Skeletal muscle satellite cell (primary cell): ENCODE measurements around the gene NDOR1. TPM values are rescaled to one million over a fixed set of nuclear protein-coding genes. Genes with fewer than 3 reads are reported as not detected.

ENCODE experiments used
- H3K27me3 ChIP-seq: 2 replicates; pipeline ENCODE4 v1.7.0; 2013; ENCODE audit warnings: low read length; ENCODE audit not compliant: control insufficient read depth, insufficient read depth
- H3K36me3 ChIP-seq: 2 replicates; pipeline ENCODE4 v1.7.0; 2013; ENCODE audit warnings: mild to moderate bottlenecking, control low read depth, low read length; ENCODE audit not compliant: insufficient read depth
- H3K4me1 ChIP-seq: 2 replicates; pipeline ENCODE4 v1.7.0; 2013; ENCODE audit warnings: low read length; ENCODE audit not compliant: control insufficient read depth, insufficient read depth
- H3K4me2 ChIP-seq: 2 replicates; pipeline ENCODE4 v1.7.0; 2013; ENCODE audit warnings: mild to moderate bottlenecking, low read length
- H3K4me3 ChIP-seq: 2 replicates; pipeline ENCODE4 v1.7.0; 2013; ENCODE audit warnings: low read length
- H3K9ac ChIP-seq: 2 replicates; pipeline ENCODE4 v1.7.0; 2013; ENCODE audit warnings: mild to moderate bottlenecking, low read depth, low read length, moderate library complexity
- H3K9me3 ChIP-seq: replicated peaks from 2 replicates; pipeline ENCODE4 v1.7.0; 2013; ENCODE audit warnings: mild to moderate bottlenecking, control low read depth, low read length
- small RNA-seq: library from RNA; depleted of rRNA; stranded (forward); fragments of <200 nt; gene quantifications from one replicate; pipeline ENCODE3, GENCODE V24; 2012

NDOR1 gene

GRCh38 chr9:137262909-137263285 is 57.4 kb downstream of the NDOR1 start:
- H3K9me3 ChIP-seq, result no peaks in the 10 kb centered on the region
- H3K27me3 ChIP-seq, result no peaks in the 10 kb centered on the region
- no peak overlapping the region for H3K4me3 ChIP-seq
- peaks cover 48% of the 10 kb centered on the region for H3K36me3 ChIP-seq
- no peak overlapping the region for H3K4me2 ChIP-seq
- peaks cover 2% of the 10 kb centered on the region for H3K4me1 ChIP-seq
- no peak overlapping the region for H3K9ac ChIP-seq

- Histone ChIP-seq H3K4me2 (no peak overlapping the region), H3K9ac (no peak overlapping the region), H3K9me3 (no peaks in the 10 kb centered on the region), H3K36me3 (peaks cover 50% of the 10 kb centered on the region), H3K4me3 (no peak overlapping the region), H3K4me1 (peaks cover 2% of the 10 kb centered on the region), H3K27me3 (no peaks in the 10 kb centered on the region)
These were observed 58.0 kb downstream of the NDOR1 start for GRCh38 chr9:137263506-137263905.

GRCh38 chr9:137264067-137264466 is 58.6 kb downstream of the NDOR1 start:
- Histone ChIP-seq H3K36me3 (peaks cover 50% of the 10 kb centered on the region), H3K4me2 (no peak overlapping the region), H3K4me3 (no peak overlapping the region), H3K4me1 (peaks cover 5% of the 10 kb centered on the region), H3K27me3 (no peaks in the 10 kb centered on the region), H3K9me3 (no peaks in the 10 kb centered on the region), H3K9ac (no peak overlapping the region)

- no peak overlapping the region for H3K9ac ChIP-seq
- no peak overlapping the region for H3K4me3 ChIP-seq
- no peaks in the 10 kb centered on the region for H3K9me3 ChIP-seq
- H3K27me3 ChIP-seq, result no peaks in the 10 kb centered on the region
- H3K36me3 ChIP-seq, result peaks cover 56% of the 10 kb centered on the region
- peaks cover 5% of the 10 kb centered on the region for H3K4me1 ChIP-seq
- no peak overlapping the region for H3K4me2 ChIP-seq
These were observed 60.1 kb downstream of the NDOR1 start for GRCh38 chr9:137265496-137266161.

GRCh38 chr9:137266162-137266527 is 60.6 kb downstream of the NDOR1 start:
- H3K9me3 ChIP-seq, result no peaks in the 10 kb centered on the region
- no peak overlapping the region for H3K4me2 ChIP-seq
- H3K36me3 ChIP-seq, result peaks cover 59% of the 10 kb centered on the region
- no peaks in the 10 kb centered on the region for H3K27me3 ChIP-seq
- H3K9ac ChIP-seq, result no peak overlapping the region
- peaks cover 5% of the 10 kb centered on the region for H3K4me1 ChIP-seq
- H3K4me3 ChIP-seq, result no peak overlapping the region

Small RNA genes lying within 50 kb of the gene (small RNA-seq; reads per million reads assigned to genes)
- not detected for gene MIR3621
